HFF-Myc (cell line): ENCODE measurements around the gene LEPROT.

Experiments
- DNase-seq: peaks from one replicate; pipeline ENCODE4 v3.0.0-alpha.2; 2011; ENCODE audit warnings: low read depth; ENCODE audit errors: extremely low read depth
- H3K4me3 ChIP-seq: replicated peaks from 2 replicates; pipeline ENCODE4 v1.5.1; 2011; ENCODE audit warnings: low read depth, mild to moderate bottlenecking, control low read depth, low read length
- TF ChIP-seq, protein P1 (sequence below): IDR thresholded peaks from 2 replicates; pipeline ENCODE4 v1.5.1; 2012; ENCODE audit warnings: mild to moderate bottlenecking, low read depth, low read length, control low read depth; ENCODE audit errors: missing control alignments

The LEPROT gene

DNA sequence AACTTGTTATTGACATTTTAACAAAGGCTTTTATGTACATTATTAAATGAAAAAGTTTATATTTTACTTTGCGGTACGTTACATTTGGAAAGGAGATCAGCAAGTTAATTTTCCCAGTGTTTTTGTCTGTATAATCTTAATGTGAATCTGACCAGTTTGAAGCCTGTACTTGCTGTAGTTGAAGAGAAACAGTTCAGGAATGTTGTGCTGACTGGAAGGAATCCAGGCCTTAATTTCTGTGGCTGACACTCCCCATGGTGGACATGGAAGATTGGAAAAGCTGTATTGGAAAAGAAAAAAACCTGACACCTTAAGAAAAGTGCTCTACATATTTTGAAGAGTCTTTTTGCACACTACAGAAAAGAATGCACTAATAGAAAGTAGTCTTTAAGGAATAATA is 15.5 kb downstream of the LEPROT start:
- DNase-seq, result no peak
- TF ChIP-seq, protein P1, sequence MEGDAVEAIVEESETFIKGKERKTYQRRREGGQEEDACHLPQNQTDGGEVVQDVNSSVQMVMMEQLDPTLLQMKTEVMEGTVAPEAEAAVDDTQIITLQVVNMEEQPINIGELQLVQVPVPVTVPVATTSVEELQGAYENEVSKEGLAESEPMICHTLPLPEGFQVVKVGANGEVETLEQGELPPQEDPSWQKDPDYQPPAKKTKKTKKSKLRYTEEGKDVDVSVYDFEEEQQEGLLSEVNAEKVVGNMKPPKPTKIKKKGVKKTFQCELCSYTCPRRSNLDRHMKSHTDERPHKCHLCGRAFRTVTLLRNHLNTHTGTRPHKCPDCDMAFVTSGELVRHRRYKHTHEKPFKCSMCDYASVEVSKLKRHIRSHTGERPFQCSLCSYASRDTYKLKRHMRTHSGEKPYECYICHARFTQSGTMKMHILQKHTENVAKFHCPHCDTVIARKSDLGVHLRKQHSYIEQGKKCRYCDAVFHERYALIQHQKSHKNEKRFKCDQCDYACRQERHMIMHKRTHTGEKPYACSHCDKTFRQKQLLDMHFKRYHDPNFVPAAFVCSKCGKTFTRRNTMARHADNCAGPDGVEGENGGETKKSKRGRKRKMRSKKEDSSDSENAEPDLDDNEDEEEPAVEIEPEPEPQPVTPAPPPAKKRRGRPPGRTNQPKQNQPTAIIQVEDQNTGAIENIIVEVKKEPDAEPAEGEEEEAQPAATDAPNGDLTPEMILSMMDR, result no peak
- no peak overlapping the region for H3K4me3 ChIP-seq

DNA sequence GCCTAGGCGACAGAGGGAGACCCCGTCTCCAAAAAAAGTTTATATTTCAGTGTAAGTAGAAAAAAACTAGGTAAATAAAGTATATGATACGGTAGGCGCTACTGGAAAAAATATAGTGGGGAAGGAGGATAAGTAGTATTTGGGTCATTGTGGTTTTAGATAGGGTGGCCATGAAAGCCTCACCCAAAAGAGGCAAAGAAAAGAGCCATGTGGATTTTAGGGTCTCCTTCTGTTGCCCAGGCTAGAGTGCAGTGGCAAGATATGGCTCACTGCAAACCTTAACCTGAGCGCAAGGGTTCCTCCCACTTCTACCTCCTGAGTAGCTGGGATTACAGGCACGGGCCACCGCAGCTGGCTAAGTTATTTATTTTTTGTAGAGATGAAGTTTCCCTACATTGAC is 17.1 kb downstream of the LEPROT start:
- TF ChIP-seq, protein P1, result no peak
- DNase-seq, result no peak
- no peak overlapping the region for H3K4me3 ChIP-seq

DNA sequence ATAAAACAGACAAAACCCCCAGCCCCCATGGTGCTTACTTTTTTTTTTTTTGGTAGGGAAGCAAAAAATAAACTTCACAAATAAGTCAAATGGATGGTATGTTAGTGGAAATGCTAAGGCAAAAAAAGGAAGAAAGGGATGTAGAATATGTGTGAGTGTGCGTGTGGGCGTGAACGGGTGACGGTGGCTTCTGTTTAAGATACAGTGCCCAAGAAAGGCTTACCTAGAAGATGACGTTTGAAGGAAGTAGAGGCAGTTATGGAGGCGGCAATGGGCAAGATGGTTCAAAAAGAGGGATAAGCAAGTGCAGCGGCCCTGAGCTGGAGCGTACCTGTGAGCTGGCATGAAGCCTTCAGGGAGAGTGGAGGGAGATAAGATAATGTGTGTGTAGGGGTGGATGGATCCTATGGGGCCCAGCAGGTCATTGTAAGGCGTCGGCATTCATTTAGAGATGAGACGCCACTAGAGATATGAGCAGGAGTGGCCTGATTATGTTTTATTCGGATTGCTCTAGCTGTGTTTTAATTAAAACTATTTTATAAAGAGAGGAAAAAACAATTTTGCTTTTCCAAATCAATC is 19.9 kb downstream of the LEPROT start:
- TF ChIP-seq, protein P1, result no peak
- no peak overlapping the region for H3K4me3 ChIP-seq
- DNase-seq, result no peak

DNA sequence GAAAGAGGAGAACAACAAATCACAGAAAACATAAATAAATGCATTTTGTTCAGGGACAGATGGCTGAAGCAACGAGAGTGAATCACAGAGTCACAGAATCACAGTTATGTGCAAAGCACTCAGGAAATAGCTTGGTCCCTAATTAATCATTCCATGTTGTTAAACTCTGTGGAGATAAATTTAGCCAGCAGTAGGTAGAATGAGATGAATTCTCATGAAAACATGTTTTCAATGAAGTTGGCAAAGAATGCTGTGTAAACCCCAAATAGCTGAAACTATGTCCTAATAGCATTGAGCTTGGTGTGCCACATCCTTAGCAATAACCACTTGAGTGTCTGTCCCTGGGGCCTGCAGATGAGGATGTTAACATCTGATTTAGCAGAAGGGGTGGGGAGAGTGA is 20.4 kb downstream of the LEPROT start:
- TF ChIP-seq, protein P1, result no peak
- DNase-seq, result no peak
- H3K4me3 ChIP-seq, result no peak overlapping the region

DNA sequence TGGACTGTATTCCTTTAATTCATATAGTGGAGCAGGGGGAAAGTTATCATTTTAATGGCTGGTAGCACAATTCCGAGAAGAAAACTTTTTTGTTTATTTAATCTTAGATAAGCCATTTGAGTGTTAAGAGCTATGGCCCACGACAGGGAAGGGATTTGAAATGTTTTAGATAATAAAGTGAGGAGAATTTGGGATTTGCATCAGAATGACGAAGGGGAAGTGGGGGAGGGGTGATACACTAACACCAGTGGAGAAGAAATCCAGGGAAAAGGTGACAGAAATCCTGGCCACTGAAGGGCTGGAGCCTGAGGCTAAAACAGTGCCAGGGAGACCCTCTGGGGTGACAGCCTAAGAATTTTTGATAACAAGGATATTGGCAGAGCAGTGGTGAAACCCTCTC is 21.0 kb downstream of the LEPROT start:
- H3K4me3 ChIP-seq, result no peak overlapping the region
- DNase-seq, result no peak
- TF ChIP-seq, protein P1, result no peak

DNA sequence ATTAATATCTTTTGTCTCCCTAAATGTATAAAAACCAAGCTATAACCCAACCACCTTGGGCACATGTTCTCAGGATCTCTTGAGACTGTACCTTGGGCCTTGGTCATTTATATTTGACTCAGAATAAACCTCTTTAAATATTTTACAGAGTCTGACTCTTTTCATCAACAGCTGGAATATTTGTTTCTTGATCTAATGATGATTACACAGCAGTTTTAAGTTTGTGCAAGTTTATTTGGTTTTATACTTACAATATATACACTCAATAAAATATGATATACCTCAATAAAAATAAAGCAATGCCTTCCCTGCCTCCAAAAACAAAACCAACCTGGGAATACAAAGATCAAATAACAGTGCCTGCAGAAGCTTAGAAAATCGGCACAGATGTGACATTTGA is 22.0 kb downstream of the LEPROT start:
- TF ChIP-seq, protein P1, result no peak
- DNase-seq, result no peak

DNA sequence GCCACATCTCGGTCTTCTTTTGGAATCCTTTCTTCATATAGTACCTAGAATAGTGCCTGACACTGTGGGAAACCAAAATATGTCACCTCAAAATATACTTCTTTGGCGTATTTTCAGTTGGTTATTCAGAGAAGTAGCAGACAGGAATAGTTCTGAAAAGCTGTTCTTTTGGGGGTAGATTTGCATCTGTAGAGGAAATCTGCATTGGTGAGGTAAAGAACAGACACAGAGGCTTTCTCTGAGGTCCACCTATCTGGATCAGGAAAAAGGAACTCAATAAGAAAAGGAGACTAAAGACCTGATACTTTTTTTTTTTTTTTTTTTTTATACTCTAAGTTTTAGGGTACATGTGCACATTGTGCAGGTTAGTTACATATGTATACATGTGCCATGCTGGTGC is 23.2 kb downstream of the LEPROT start:
- H3K4me3 ChIP-seq, result no peak overlapping the region
- TF ChIP-seq, protein P1, result no peak
- no peak for DNase-seq

More for the DNA sequence above, 22.0 kb downstream of the LEPROT start:
- no peak overlapping the region for H3K4me3 ChIP-seq
